ENCODE data around the gene CXADR.
"Not testable (repeated sequence)": the region's sequence is repeated elsewhere in the genome, so short reads cannot be mapped to it uniquely, and the experiment has no call there.

Gene CXADR

DNA sequence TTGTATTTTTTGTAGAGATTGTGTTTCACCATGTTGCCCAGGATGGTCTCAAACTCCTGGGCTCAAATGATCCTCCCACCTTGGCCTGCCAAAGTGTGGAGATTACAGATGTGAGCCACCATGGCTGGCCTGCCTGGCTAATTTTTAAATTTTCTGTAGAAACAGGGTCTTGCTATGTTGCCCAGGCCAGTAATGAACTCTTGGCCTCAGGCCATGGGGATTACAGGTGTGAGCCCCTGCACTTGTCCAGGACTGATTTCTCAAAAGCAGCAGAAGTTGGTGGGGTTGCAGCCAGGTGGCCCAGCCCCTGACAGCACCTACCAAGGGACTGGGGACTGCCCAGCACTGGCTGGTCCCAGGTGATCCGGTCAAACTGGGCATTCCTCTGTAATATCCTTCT, 44.1 kb upstream of the CXADR start:
- TF ChIP-seq, protein P1, sequence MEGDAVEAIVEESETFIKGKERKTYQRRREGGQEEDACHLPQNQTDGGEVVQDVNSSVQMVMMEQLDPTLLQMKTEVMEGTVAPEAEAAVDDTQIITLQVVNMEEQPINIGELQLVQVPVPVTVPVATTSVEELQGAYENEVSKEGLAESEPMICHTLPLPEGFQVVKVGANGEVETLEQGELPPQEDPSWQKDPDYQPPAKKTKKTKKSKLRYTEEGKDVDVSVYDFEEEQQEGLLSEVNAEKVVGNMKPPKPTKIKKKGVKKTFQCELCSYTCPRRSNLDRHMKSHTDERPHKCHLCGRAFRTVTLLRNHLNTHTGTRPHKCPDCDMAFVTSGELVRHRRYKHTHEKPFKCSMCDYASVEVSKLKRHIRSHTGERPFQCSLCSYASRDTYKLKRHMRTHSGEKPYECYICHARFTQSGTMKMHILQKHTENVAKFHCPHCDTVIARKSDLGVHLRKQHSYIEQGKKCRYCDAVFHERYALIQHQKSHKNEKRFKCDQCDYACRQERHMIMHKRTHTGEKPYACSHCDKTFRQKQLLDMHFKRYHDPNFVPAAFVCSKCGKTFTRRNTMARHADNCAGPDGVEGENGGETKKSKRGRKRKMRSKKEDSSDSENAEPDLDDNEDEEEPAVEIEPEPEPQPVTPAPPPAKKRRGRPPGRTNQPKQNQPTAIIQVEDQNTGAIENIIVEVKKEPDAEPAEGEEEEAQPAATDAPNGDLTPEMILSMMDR (IDR thresholded peaks at IDR 0.05) = no peak
- Histone ChIP-seq H3K4me2 (ENCODE audit: low read length) (no peak overlapping the region), H3K4me1 (no peaks in the 10 kb centered on the region)

DNA sequence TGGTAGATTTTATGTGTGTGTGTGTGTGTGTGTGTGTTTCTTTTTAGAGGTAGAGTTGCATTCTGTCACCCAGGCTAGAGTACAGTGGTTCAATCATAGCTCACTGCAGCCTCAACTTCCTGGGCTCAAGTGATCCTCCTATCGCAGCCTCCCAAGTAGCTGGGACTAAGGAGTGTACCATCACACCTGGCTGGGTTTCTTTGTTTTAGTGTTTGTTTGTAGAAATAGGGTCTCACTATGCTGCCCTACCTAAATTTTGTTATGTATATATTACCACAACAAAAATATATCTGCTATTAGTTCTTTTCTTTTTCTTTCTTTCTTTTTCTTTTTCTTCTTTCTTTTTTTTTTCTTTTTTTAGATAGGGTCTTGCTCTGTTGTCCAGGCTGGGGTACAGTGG, 43.1 kb upstream of the CXADR start:
- H3K4me3 ChIP-seq (ENCODE audit: low read depth, low read length) = no peak overlapping the region
- no peak overlapping the region for H3K27ac ChIP-seq
- no peak overlapping the region for H3K9ac ChIP-seq
- no peaks in the 10 kb centered on the region for H3K79me2 ChIP-seq
- H3K4me1 ChIP-seq = no peaks in the 10 kb centered on the region
- H3K27me3 ChIP-seq (ENCODE audit: control insufficient read depth, insufficient read depth, low read length) = no peaks in the 10 kb centered on the region
- no peak overlapping the region for H2AFZ ChIP-seq
- H3K9me3 ChIP-seq (ENCODE audit: control insufficient read depth, low read length) = no peaks in the 10 kb centered on the region
- H3K36me3 ChIP-seq (ENCODE audit: control insufficient read depth, insufficient read depth, low read length) = no peaks in the 10 kb centered on the region
- H3K4me2 ChIP-seq (ENCODE audit: low read length) = no peak overlapping the region
- TF ChIP-seq, protein P1 (IDR thresholded peaks at IDR 0.05) = no peak

More for the DNA sequence above, 44.1 kb upstream of the CXADR start:
- no peaks in the 10 kb centered on the region for H3K79me2 ChIP-seq
- H3K9ac ChIP-seq = no peak overlapping the region
- no peak overlapping the region for H3K27ac ChIP-seq
- H2AFZ ChIP-seq = no peak overlapping the region
- no peaks in the 10 kb centered on the region for H3K36me3 ChIP-seq (ENCODE audit: control insufficient read depth, insufficient read depth, low read length)
- H3K4me3 ChIP-seq (ENCODE audit: low read depth, low read length) = no peak overlapping the region
- no peaks in the 10 kb centered on the region for H3K9me3 ChIP-seq (ENCODE audit: control insufficient read depth, low read length)
- H3K27me3 ChIP-seq (ENCODE audit: control insufficient read depth, insufficient read depth, low read length) = no peaks in the 10 kb centered on the region

DNA sequence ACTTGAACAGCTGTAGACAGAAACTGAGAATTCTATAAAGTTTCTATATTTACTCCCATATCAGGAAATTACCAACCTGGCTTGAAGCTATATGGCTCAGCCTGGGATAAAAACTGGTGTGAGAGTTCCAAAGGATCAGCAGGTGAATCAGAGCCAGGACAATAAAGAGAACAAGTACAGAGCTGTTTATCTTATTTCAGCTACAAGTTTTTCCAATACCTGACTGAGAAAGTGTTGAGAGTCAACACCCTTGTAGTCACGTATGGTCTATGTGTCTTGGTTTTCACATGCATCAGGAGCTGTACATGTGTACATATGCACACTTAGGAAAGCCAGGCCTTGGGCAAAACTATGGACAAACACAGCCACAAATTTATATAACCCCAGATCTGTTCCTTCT, 40.7 kb upstream of the CXADR start:
- Histone ChIP-seq H3K27me3 (ENCODE audit: control insufficient read depth, insufficient read depth, low read length) (no peaks in the 10 kb centered on the region), H3K9ac (no peak overlapping the region), H3K79me2 (no peaks in the 10 kb centered on the region), H3K4me1 (no peaks in the 10 kb centered on the region), H3K36me3 (ENCODE audit: control insufficient read depth, insufficient read depth, low read length) (no peaks in the 10 kb centered on the region), H3K4me3 (ENCODE audit: low read depth, low read length) (no peak overlapping the region), H3K9me3 (ENCODE audit: control insufficient read depth, low read length) (no peaks in the 10 kb centered on the region), H3K4me2 (ENCODE audit: low read length) (no peak overlapping the region), H2AFZ (no peak overlapping the region), H3K27ac (no peak overlapping the region)
- TF ChIP-seq, protein P1 (IDR thresholded peaks at IDR 0.05) = no peak

DNA sequence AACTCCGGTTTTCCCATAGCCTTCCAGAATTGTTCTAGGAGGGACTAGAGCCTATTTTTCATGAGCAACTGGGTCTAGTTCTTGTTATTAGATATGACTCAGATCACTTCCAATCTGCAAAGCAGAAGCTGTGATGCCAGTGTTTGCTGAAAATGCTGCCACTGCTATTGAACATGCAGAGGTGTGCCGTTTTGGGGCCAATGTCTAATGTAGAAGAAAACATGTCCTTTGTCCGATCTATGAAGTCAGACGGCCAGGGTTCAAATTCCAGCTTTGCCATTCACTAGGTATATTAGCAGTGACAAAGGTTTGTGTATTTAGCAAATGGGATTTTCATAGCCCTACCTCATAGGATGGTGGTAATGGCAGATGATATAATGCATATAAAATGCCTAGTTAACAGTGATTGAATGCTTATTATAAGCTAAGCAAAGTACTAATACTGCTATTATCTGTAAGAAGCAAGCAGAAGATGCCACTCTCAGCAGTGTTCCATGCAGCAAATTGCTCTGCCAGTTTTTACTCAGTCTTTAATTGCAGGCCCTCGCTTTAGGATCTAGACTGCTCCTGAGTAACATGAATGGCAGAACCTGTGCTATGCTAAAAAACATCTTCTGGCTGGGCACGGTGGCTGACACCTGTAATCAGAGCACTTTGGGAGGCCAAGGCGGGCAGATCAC, 40.1 kb upstream of the CXADR start:
- H3K4me2 ChIP-seq (ENCODE audit: low read length) = no peak overlapping the region
- H3K9me3 ChIP-seq (ENCODE audit: control insufficient read depth, low read length) = no peaks in the 10 kb centered on the region
- H3K36me3 ChIP-seq (ENCODE audit: control insufficient read depth, insufficient read depth, low read length) = no peaks in the 10 kb centered on the region
- TF ChIP-seq, protein P1 (IDR thresholded peaks at IDR 0.05) = no peak
- H2AFZ ChIP-seq = no peak overlapping the region
- no peak overlapping the region for H3K27ac ChIP-seq
- no peaks in the 10 kb centered on the region for H3K27me3 ChIP-seq (ENCODE audit: control insufficient read depth, insufficient read depth, low read length)
- H3K4me1 ChIP-seq = no peaks in the 10 kb centered on the region
- H3K79me2 ChIP-seq = no peaks in the 10 kb centered on the region
- no peak overlapping the region for H3K4me3 ChIP-seq (ENCODE audit: low read depth, low read length)
- H3K9ac ChIP-seq = no peak overlapping the region

DNA sequence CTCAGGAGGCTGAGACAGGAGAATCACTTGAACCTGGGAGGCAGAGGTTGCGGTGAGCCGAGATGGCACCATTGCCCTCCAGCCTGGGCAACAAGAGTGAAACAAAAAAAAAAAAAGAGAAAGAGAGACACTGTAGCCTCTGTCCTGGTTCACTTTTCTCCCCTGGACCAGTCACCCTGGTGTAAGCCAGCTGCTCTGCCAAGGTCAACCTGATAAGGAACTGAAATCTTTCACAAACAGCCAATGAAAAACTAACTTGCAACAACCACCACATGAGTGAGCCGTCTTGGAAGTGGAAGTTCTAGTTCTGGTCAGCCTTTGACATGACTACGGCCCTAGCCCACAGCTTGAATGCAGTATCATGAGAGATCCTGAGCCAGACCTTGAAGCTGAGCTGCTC, 36.8 kb upstream of the CXADR start:
- no peak overlapping the region for H3K4me2 ChIP-seq (ENCODE audit: low read length)
- H3K9ac ChIP-seq = no peak overlapping the region
- TF ChIP-seq, protein P1 (IDR thresholded peaks at IDR 0.05) = no peak
- no peaks in the 10 kb centered on the region for H3K36me3 ChIP-seq (ENCODE audit: control insufficient read depth, insufficient read depth, low read length)
- H3K27me3 ChIP-seq (ENCODE audit: control insufficient read depth, insufficient read depth, low read length) = no peaks in the 10 kb centered on the region
- H3K4me3 ChIP-seq (ENCODE audit: low read depth, low read length) = no peak overlapping the region
- no peaks in the 10 kb centered on the region for H3K4me1 ChIP-seq
- H3K79me2 ChIP-seq = no peaks in the 10 kb centered on the region
- H2AFZ ChIP-seq = no peak overlapping the region
- no peak overlapping the region for H3K27ac ChIP-seq
- H3K9me3 ChIP-seq (ENCODE audit: control insufficient read depth, low read length) = no peaks in the 10 kb centered on the region

DNA sequence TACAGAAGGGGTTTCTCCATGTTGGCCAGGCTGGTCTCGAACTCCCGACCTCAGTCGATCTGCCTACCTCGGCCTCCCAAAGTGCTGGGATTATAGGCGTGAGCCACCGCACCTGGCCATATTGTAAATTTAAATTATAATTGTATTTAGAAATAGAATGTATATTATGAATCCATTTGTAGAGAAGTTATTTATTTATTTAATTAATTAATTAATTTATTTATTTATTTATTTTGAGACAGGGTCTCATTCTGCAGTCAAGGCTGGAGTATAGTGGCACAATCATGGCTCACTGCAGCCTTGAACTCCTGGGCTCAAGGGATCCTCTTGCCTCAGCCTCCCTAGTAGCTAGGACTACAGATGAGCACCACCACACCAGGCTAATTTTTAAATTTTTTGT, 34.7 kb upstream of the CXADR start:
- H3K4me3 ChIP-seq (ENCODE audit: low read depth, low read length); H3K27me3 ChIP-seq (ENCODE audit: control insufficient read depth, insufficient read depth, low read length); H3K4me2 ChIP-seq (ENCODE audit: low read length); H2AFZ ChIP-seq; H3K9ac ChIP-seq; H3K9me3 ChIP-seq (ENCODE audit: control insufficient read depth, low read length); H3K79me2 ChIP-seq; H3K36me3 ChIP-seq (ENCODE audit: control insufficient read depth, insufficient read depth, low read length); H3K4me1 ChIP-seq; H3K27ac ChIP-seq: not testable (repeated sequence)
